ENCODE measurements around the gene KRTAP12-1.

DNA sequence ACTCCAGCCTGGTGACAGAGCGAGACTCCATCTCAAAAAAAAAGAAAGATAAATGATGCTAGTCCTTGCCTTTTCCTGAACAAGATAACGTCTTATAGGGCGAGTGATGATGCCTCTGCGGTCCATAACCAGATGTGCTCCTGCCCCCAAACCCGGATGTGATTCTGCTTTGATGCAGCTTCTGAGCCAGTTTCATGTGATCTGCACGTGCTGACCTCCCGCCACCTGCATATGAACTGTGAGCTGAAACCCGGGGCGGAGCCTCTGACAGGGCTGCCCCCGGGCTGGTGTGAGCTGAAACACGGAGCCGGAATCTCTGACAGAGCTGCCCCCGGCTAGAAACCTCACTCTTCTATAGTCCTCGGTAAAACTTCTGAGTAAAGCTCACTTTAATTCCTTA is 28.8 kb downstream of the KRTAP12-1 start:
- TF ChIP-seq POLR2AphosphoS5 (IDR thresholded peaks at IDR 0.05), result no peak
- TF ChIP-seq, protein P1, sequence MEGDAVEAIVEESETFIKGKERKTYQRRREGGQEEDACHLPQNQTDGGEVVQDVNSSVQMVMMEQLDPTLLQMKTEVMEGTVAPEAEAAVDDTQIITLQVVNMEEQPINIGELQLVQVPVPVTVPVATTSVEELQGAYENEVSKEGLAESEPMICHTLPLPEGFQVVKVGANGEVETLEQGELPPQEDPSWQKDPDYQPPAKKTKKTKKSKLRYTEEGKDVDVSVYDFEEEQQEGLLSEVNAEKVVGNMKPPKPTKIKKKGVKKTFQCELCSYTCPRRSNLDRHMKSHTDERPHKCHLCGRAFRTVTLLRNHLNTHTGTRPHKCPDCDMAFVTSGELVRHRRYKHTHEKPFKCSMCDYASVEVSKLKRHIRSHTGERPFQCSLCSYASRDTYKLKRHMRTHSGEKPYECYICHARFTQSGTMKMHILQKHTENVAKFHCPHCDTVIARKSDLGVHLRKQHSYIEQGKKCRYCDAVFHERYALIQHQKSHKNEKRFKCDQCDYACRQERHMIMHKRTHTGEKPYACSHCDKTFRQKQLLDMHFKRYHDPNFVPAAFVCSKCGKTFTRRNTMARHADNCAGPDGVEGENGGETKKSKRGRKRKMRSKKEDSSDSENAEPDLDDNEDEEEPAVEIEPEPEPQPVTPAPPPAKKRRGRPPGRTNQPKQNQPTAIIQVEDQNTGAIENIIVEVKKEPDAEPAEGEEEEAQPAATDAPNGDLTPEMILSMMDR (IDR thresholded peaks at IDR 0.05), result no peak
- TF ChIP-seq EP300 (IDR thresholded peaks at IDR 0.05), result no peak

Measured in stomach (tissue), 4 donors.